T-helper 2 cell treated with Interferon-gamma antibody and Interleukin-4, amounts not matched to agents 5 μg/mL and 100 μg/mL, for 36 hours (primary cell): ENCODE measurements around the gene IGFBP7.

Source experiments
- DNase-seq: peaks from one replicate; pipeline ENCODE4 v3.0.0; 2021; ENCODE audit warnings: low spot score
- H3K27ac Mint-ChIP-seq: one replicate; pipeline ENCODE4 v1.8.0; 2021; ENCODE audit warnings: mild to moderate bottlenecking, mixed read lengths
- H3K27me3 Mint-ChIP-seq: one replicate; pipeline ENCODE4 v1.8.0; 2021; ENCODE audit warnings: low read depth, mixed read lengths
- H3K36me3 Mint-ChIP-seq: one replicate; pipeline ENCODE4 v1.8.0; 2021; ENCODE audit warnings: low read depth, mixed read lengths
- H3K4me1 Mint-ChIP-seq: one replicate; pipeline ENCODE4 v1.8.0; 2021; ENCODE audit warnings: low read depth, mixed read lengths
- H3K4me3 Mint-ChIP-seq: one replicate; pipeline ENCODE4 v1.8.0; 2022; ENCODE audit warnings: mild to moderate bottlenecking, moderate library complexity, mixed read lengths
- H3K9me3 Mint-ChIP-seq: one replicate; pipeline ENCODE4 v1.8.0; 2021; ENCODE audit warnings: mixed read lengths

Gene IGFBP7

DNA sequence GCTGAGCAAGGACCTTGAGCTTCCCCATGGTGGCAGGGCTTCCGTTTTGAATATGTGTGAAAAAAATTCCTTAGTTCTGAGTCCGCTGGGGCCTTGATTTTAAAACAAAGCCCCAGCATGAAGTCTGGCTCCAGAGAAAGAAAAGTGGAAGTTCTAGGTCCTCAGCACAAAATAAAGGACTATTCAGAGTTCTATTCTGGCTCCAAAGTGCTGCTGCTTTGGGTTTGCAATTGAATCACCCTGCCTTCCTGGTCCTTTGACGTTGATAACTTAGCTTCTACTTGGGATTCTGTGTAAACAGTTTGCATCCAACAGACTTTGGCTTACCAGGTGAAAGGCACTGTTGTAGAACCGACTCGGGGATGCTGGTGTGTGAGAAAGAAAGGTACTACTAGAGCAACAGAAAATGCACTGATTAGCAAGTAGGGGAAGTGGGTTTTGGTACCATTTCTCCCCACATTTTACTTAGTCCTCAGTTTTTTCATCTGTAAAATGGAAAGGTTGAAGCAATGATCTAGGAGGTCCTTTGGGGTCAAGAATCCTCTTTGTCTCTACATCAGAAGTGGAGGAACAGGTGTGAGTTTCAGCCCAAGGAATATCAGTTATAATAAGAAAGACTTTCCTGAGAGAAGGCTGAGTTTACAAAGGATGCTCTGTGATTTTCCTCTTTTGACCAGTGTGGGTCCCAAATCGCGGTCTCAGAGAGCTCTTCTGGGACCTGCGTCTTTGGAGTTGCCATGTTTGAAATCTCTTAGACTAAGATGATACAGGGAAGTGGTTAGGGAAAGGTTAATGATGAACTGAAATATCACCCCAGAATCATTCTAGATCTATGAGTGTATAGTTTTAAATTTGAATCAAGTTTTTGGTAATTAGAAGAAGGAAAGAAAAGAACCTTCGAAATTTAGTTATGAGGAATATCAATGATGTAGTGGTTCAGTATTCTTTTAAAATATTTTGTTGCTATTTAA, 28.2 kb downstream of the IGFBP7 start:
- H3K27ac Mint-ChIP-seq = no peak overlapping the region
- H3K36me3 Mint-ChIP-seq = no peaks in the 10 kb centered on the region
- H3K4me1 Mint-ChIP-seq = no peaks in the 10 kb centered on the region
- H3K27me3 Mint-ChIP-seq = peaks cover 5% of the 10 kb centered on the region
- DNase-seq = no peak
- H3K4me3 Mint-ChIP-seq = no peak overlapping the region
- H3K9me3 Mint-ChIP-seq = no peaks in the 10 kb centered on the region

DNA sequence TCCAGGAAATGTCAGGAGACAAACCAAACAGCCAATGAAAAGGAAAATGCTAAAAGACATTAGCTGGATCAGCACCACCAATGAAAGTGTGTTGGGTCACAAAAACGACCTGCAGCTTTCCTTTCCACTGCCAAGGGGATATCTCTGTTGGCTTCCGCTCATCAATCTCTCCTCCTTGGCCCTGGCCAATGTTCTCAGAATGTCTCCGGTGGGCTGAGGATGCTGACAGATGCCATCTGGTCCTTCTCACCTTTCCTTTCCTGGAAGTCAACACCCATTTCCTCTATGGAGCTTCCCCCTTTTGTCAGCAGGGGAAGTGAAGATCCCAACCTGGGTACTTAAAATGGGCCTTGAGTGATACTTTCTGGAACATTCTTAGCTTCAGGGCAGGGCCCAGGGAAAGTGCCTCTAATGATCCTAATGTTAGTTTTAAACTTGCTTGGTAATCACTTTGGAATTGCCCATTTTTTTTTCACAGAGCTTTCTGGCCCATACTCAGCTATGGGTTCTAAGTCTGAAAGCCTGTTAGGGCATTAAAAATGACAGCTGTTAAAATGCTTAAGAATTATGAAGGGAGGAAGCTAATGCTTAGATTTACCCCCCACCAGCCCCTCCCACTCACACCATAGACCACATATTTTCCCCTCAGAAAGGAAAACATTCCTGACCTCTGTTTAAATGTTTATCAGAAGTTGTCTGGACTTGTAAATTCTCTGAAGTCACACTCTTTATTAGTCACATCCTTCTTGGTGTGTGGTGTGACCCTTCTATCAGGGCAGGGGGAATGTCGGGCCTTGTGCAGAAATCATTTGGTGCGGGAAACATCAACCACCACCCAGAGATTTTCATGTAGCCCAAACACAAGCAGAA, 29.2 kb downstream of the IGFBP7 start:
- Mint-ChIP-seq H3K27ac (no peak overlapping the region), H3K4me1 (no peaks in the 10 kb centered on the region), H3K36me3 (no peaks in the 10 kb centered on the region), H3K9me3 (no peaks in the 10 kb centered on the region), H3K4me3 (no peak overlapping the region), H3K27me3 (peaks cover 5% of the 10 kb centered on the region)
- no peak for DNase-seq

DNA sequence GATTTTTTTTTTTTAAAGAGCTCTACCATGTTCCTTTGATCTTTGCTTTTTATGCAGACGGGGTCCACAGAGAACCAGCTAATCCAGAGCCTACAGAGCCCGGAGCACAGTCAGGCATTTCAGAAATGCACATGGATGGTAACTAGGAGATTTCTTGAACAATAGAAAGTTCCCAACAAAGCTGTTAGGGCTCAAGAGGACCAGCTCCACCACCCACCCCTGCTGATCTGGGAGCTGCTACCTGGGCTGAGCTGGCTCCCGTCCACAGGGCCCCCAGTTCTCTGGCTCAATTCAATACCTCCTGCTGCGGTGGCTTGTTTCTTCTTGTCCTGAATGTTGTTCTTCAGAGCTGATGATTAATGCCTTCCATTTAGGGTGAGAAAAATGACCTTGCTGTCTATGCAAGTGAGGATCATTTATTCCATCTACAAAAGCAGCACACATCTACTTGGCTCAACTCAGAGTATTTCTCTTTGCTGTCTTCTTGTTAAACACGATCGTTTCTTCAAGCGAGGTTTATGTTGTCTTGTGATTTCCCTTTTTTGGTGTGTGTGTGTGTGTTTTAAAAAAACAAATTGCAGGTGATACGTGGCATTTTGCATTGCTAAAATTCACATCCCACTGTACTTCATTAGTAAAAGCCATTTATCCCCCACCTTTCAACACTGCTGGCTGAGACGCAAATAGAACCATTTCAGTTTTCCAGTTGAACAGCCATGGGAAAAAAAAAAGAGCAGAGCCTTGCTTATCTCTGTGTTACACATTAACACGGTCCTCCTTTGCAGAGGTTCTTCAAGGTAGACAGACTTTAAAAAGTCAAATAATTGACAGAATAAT, 31.3 kb downstream of the IGFBP7 start:
- DNase-seq = no peak
- Mint-ChIP-seq H3K9me3 (no peaks in the 10 kb centered on the region), H3K4me3 (no peak overlapping the region), H3K27ac (no peak overlapping the region), H3K27me3 (peaks cover 5% of the 10 kb centered on the region), H3K4me1 (no peaks in the 10 kb centered on the region), H3K36me3 (no peaks in the 10 kb centered on the region)

DNA sequence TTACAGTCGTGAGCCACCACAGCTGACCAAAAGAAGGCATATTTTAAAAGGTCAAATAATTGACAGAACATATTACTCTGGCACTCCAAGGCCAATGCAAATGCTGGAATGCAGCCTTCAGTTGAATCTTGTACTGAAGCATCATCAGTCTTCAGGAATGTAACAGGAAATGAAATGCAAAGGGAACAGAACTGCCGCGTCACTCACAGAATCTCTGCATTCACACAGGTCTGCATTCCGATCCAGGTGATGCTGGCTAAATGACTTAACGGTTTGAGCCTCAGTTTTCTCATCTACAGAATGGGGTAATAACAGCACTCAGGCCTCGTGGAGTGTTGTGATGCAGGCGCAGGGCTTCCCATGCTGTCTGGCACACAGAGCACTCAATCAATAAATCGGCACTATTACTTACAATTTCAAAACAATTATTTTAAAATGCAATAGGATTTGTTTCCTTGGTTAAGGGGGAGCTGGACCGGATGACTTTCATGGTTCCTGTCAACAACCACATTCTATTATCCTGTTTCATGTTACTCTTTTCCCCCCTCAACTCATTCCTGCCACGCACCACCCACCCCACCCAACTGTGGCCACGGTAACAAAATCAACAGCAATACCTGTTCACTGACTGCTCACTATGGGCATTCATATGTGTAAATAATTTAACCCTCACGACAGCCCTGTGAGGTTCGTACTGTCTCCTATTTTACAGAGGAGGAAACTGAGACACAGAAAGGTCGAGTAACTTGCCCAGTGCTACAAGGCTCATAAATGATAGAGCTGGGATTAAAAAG, 32.4 kb downstream of the IGFBP7 start:
- no peaks in the 10 kb centered on the region for H3K4me1 Mint-ChIP-seq
- no peaks in the 10 kb centered on the region for H3K36me3 Mint-ChIP-seq
- DNase-seq = no peak
- H3K4me3 Mint-ChIP-seq = no peak overlapping the region
- H3K27me3 Mint-ChIP-seq = peaks cover 5% of the 10 kb centered on the region
- no peak overlapping the region for H3K27ac Mint-ChIP-seq
- no peaks in the 10 kb centered on the region for H3K9me3 Mint-ChIP-seq

DNA sequence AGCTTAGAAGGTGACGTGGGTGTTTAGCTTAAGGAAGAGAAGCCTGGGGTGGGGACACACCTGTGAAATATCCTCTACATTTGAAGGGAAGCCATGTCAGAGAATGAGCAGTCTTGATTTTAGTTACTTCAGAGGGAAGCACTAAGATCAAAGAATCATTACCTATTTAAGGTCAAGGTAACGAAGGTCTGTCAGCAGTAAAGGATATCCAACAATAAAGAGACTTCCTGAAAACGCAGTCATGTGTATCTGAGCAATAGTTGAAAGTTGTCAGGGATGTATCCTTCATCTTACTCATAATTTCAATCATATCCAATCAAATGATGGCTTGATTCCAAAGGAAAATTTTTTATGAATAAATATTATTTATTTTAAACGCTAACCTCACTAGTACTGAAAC, 33.5 kb downstream of the IGFBP7 start:
- Mint-ChIP-seq H3K27me3 (peaks cover 5% of the 10 kb centered on the region), H3K9me3 (no peaks in the 10 kb centered on the region), H3K4me1 (no peaks in the 10 kb centered on the region), H3K36me3 (no peaks in the 10 kb centered on the region), H3K4me3 (no peak overlapping the region), H3K27ac (no peak overlapping the region)
- DNase-seq = no peak

DNA sequence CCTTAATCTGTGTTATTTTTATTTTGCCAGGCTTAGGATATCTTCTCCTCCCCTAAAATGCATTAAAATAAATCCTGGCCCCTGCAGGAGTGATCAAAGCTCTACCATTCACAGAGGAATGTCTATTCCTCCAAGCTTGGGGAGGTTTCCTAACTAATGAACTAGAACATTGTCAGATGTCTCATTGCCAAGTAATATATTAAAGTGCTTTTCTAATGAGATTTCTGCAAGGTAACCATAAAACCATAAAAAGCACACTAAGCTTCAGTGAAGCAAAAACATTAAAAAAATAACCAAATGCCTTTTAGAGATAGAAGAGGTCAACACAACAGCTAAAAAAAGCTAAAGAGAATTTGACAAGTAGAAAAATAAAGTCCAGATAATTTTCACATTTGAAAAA, 34.8 kb downstream of the IGFBP7 start:
- H3K36me3 Mint-ChIP-seq = no peaks in the 10 kb centered on the region
- H3K9me3 Mint-ChIP-seq = no peaks in the 10 kb centered on the region
- no peak overlapping the region for H3K4me3 Mint-ChIP-seq
- H3K4me1 Mint-ChIP-seq = no peaks in the 10 kb centered on the region
- DNase-seq = no peak
- peaks cover 3% of the 10 kb centered on the region for H3K27me3 Mint-ChIP-seq
- no peak overlapping the region for H3K27ac Mint-ChIP-seq

DNA sequence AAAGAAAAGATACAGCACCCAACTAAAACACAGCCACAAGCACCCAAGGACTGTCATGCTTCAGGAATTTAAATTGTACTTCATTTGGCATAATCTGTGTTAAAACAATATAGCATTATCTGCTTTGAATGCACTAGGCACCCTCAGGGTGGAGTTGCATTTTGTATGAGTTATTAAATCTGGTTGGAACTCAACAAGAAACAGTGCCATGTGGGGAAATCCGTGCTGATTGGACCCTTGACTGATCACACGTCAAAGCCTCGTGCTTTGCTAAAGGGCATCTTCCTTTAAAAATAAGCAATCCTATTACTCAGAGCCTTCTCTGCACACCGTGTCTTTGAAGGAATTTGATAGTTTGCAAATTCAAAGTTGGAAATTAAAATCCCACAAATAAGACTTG, 35.4 kb downstream of the IGFBP7 start:
- H3K27ac Mint-ChIP-seq = no peak overlapping the region
- peaks cover 3% of the 10 kb centered on the region for H3K27me3 Mint-ChIP-seq
- no peak for DNase-seq
- H3K9me3 Mint-ChIP-seq = no peaks in the 10 kb centered on the region
- no peak overlapping the region for H3K4me3 Mint-ChIP-seq
- no peaks in the 10 kb centered on the region for H3K4me1 Mint-ChIP-seq
- H3K36me3 Mint-ChIP-seq = no peaks in the 10 kb centered on the region

DNA sequence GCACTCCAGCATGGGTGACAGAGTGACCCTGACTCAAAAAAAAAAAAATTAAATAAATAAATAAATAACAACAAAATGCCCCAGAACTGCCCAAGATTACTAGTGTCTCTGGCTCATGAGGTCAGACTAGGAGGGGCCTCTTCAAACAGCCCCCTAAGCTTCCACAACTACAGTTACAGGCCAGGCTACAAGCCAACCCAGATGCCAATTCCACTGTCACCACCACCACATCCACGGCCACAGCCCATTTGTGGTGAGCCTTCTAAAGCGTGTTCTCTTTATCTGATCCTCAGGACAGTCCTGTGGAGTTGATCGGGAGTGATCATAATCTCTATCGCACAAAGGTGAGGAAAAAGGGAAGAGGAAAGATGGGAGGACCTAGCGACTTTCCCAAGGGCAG, 36.6 kb downstream of the IGFBP7 start:
- DNase-seq = no peak
- H3K9me3 Mint-ChIP-seq = no peaks in the 10 kb centered on the region
- no peaks in the 10 kb centered on the region for H3K36me3 Mint-ChIP-seq
- H3K4me3 Mint-ChIP-seq = no peak overlapping the region
- peaks cover 2% of the 10 kb centered on the region for H3K27me3 Mint-ChIP-seq
- no peak overlapping the region for H3K27ac Mint-ChIP-seq
- no peaks in the 10 kb centered on the region for H3K4me1 Mint-ChIP-seq

DNA sequence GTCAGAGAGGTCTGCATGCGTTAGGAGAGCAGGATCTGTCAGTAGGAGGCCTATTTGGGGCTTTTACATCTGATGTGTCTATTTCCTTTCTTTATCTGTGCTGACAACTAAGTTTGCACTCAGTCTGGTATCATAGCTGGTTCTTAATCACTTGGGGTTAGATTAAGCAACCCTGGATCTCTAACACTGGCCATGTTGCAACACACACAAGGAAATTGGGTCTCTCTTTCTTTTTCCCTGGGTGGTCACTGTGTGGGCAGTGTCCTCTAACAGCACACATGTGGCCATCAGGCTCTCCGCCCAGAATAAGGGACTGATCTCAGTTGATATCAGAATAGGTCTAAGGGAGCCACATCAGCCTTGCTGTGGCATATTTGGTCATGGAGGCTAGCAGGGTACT, 38.9 kb downstream of the IGFBP7 start:
- Mint-ChIP-seq H3K4me3 (no peak overlapping the region), H3K27ac (no peak overlapping the region)

DNA sequence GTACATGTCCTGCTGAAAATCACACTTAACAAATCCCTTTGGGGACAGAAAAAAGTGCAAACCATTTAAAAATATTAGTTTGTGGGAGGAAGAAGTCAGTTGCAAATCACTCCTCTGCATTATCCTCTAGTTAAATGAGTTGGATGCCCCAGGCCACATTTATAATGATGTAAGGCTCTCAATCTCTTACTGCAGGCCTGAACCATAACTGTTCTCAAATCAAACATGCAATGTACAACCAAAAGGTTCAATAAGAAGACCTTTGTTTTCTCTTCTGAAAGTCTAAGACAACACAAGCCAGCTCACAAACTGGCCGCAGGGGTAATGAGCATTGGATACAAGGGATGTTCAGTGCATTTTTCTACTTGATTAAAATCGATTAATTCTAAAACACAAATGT, 39.7 kb downstream of the IGFBP7 start:
- no peak for DNase-seq
- Mint-ChIP-seq H3K36me3 (no peaks in the 10 kb centered on the region), H3K4me1 (no peaks in the 10 kb centered on the region), H3K4me3 (no peak overlapping the region), H3K27ac (no peak overlapping the region), H3K9me3 (no peaks in the 10 kb centered on the region), H3K27me3 (peaks cover 5% of the 10 kb centered on the region)

More for the DNA sequence above, 38.9 kb downstream of the IGFBP7 start:
- Mint-ChIP-seq H3K27me3 (peaks cover 5% of the 10 kb centered on the region), H3K9me3 (no peaks in the 10 kb centered on the region), H3K4me1 (no peaks in the 10 kb centered on the region), H3K36me3 (no peaks in the 10 kb centered on the region)
- DNase-seq = no peak

DNA sequence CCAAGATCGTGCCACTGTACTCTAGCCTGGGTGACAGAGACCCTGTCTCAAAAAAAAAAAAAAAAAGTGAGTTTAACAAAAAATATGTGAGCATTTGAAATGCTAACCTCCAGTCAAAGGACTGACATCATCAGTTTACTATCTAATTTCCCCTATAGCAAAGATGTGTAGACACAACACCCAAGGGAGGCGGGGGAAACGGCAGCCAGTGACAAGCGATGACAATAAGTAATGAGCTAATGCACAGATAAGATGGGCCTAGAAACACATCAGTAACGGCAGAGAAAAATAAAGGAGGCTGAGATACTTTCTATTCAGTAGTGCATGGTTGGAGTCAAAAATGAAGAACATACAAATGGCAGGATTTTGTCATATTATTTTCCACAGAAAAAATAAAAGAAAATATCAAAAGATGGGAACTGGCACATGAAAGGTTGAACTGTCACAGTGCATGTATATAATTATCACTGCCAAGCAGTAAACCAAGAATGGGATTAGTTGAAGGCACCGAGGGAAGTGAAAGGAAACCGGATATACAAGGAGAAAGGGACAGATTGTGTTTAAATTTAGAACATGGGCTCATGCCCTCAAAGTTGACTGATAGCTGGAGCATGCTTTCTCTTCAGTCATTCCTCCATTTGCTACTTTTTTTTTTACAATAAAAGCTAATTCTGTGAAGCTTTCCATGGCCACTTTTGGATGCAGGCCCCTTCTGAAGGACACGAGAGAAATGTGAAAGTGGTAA, 41.8 kb downstream of the IGFBP7 start:
- Mint-ChIP-seq H3K4me1 (no peaks in the 10 kb centered on the region), H3K4me3 (no peak overlapping the region), H3K27me3 (peaks cover 5% of the 10 kb centered on the region), H3K36me3 (no peaks in the 10 kb centered on the region), H3K27ac (no peak overlapping the region), H3K9me3 (no peaks in the 10 kb centered on the region)
- no peak for DNase-seq

DNA sequence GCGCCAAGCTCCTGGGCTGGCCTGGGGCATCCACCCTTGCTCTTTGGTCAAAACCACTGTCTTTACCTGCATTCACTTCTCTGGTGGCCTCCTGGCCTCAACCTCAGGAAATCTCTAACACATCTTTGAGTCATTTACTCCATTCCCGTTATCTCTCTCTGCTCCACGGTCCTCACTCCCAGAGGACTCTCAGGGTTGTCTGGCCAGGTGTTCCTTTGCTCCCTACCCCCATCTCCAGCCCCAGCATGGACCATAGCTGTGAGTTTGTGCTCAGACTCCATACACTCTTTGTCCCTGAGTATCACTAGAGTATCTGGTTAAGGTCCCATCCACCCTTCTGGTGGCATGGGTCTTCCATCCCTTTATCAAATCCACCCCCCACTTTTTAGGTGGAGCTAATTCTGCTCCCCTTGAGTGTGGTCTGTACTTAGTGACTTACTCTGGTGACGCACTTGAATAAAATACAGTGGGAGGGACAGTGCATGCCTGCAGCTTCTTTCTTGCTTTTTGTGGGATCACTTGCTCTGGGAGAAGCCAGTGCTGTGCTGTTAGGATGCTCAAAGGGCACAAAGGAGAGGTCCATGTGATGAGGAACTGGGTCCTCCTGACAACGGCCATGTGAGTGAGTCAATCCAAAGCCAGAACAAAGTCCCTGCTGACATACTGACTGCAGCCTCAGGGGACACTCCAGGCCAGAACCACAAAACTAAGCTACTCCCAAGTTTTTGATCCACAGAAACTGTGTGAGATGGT, 44.3 kb downstream of the IGFBP7 start:
- H3K4me1 Mint-ChIP-seq = no peaks in the 10 kb centered on the region
- H3K9me3 Mint-ChIP-seq = no peaks in the 10 kb centered on the region
- no peak overlapping the region for H3K4me3 Mint-ChIP-seq
- DNase-seq = no peak
- H3K27ac Mint-ChIP-seq = no peak overlapping the region
- H3K36me3 Mint-ChIP-seq = no peaks in the 10 kb centered on the region
- H3K27me3 Mint-ChIP-seq = peaks cover 13% of the 10 kb centered on the region
